Activated naive CD8-positive, alpha-beta T cell treated with anti-CD3 and anti-CD28 coated beads for 36 hours (primary cell): Measurements from ENCODE around the gene TUT1. TPM values are rescaled to one million over a fixed set of nuclear protein-coding genes. Genes with fewer than 3 reads are reported as not detected.
"Not testable (repeated sequence)": the region's sequence is repeated elsewhere in the genome, so short reads cannot be mapped to it uniquely, and the experiment has no call there.

Experiments used
- DNase-seq: peaks from one replicate; pipeline ENCODE4 v3.0.0; 2021
- H3K27ac Mint-ChIP-seq: one replicate; pipeline ENCODE4 v1.8.0; 2022; ENCODE audit warnings: mild to moderate bottlenecking, moderate library complexity, mixed read lengths
- H3K27me3 Mint-ChIP-seq: one replicate; pipeline ENCODE4 v1.8.0; 2022; ENCODE audit warnings: mild to moderate bottlenecking, mixed read lengths
- H3K36me3 Mint-ChIP-seq: one replicate; pipeline ENCODE4 v1.8.0; 2021; ENCODE audit warnings: mild to moderate bottlenecking, mixed read lengths
- H3K4me1 Mint-ChIP-seq: one replicate; pipeline ENCODE4 v1.8.0; 2021; ENCODE audit warnings: mixed read lengths
- H3K4me3 Mint-ChIP-seq: one replicate; pipeline ENCODE4 v1.8.0; 2022; ENCODE audit warnings: mild to moderate bottlenecking, moderate library complexity, mixed read lengths
- H3K9me3 Mint-ChIP-seq: one replicate; pipeline ENCODE4 v1.8.0; 2022; ENCODE audit warnings: mixed read lengths
- total RNA-seq, 2 experiments: library from RNA; stranded (reverse); gene quantifications; one replicate each; pipeline ENCODE4 v1.2.3, GENCODE V29; 2021

TUT1 gene
- total RNA-seq, 2 experiments from 2014 or later: 29.1 to 32.2 TPM

- peaks cover 48% of the 10 kb centered on the region for H3K36me3 Mint-ChIP-seq
- H3K4me1 Mint-ChIP-seq: peaks cover 33% of the 10 kb centered on the region
- no peak for DNase-seq
- no peaks in the 10 kb centered on the region for H3K9me3 Mint-ChIP-seq
- peak overlapping the region; percentile 99 for H3K27ac Mint-ChIP-seq
- peak overlapping the region; percentile 89 for H3K4me3 Mint-ChIP-seq
- H3K27me3 Mint-ChIP-seq: no peaks in the 10 kb centered on the region
Observed at GRCh38 chr11:62575156-62575555, 16.2 kb downstream of the TUT1 start.

DNA sequence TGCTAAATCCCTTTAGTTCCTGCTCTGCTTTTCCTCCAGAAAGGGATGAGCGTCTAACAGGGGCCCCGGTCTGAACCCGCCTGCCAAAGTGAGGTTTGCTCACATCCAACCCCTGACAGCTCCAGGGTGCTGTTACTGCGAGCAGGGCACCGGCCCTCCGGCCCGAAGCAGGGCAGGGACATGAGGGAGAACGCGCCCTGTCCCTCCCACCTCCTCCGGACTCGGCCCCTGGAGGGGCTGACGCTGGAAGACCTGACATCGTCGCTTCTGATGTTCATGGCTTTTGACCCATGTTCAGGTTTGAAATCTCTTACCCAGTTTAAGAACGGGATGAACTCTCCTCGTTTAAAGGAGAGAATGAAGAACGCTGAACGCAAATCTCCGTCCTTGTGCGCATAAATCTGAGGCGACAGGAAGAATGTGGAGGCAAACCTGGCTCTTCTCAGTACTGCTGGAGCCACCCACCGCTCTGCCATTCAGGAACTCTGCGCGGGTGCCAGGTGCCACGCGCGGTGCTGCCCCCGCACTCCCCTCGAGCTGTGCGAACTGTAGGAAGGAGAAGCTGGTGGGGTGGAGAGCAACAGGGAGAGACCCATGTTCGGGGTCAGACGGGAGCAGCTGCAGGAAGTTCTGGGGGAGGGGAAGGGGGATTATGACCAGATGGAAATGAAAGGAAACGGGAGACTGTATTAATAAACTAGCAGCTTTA, 16.8 kb downstream of the TUT1 start:
- peak; percentile 40 for DNase-seq
- peak overlapping the region; percentile 89 for H3K4me3 Mint-ChIP-seq
- no peaks in the 10 kb centered on the region for H3K9me3 Mint-ChIP-seq
- H3K27me3 Mint-ChIP-seq: no peaks in the 10 kb centered on the region
- peaks cover 37% of the 10 kb centered on the region for H3K4me1 Mint-ChIP-seq
- peaks cover 54% of the 10 kb centered on the region for H3K36me3 Mint-ChIP-seq
- peak overlapping the region; percentile 99 for H3K27ac Mint-ChIP-seq

DNA sequence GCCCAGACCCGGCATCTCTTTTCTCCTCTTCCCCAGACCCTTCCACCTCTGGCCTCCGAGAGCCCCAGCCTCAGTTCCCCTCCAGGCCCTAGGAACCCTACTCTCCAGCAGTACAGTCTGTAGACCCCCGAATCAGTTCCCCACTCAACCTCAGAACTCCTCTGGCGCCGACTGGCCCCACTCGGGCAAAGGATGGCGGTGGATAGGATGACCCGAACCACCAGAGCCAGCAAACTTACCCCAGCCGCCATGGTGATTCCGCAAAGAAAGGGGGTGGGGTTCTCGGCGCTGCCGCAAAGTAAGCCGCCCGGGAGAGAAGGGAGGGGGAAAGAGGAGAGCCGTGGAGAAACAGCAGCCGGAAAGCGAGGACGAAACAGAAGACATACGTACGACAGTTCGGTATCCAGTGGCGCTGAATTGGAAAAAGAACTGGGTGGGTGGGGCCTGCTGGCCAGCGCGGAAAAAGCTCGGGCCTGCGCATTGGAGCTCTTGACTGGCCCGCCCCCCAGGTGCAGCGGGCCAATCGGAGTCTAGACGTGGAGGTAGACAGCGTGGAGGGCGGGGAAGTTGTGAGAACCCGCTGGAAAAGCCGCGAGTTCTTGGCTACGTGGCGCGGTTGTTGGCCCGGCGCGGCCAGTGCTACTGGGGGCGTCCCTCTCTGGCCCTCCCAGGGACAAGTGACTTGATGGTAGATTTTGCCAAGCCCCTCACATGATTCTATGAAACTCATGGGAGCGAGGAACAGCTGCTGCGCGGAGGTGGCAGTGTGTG, 17.5 kb downstream of the TUT1 start, which contains the start of gene EEF1G:
TSS of gene EEF1G (minus strand) at position 300 of the 771 bp plus-strand sequence. CDS start at position 251, 49 bp downstream.
- Mint-ChIP-seq H3K27me3 (no peaks in the 10 kb centered on the region), H3K4me1 (peaks cover 39% of the 10 kb centered on the region), H3K36me3 (peaks cover 56% of the 10 kb centered on the region), H3K9me3 (no peaks in the 10 kb centered on the region), H3K27ac (peak within 1 kb of the TSS; percentile 99), H3K4me3 (peak within 1 kb of the TSS; percentile 89)
- peak; percentile 99 for DNase-seq

GRCh38 chr11:62573006-62573591, 18.2 kb downstream of the TUT1 start:
- Mint-ChIP-seq H3K9me3 (no peaks in the 10 kb centered on the region), H3K4me1 (peaks cover 43% of the 10 kb centered on the region), H3K27ac (peak overlapping the region; percentile 99), H3K4me3 (peak overlapping the region; percentile 89), H3K36me3 (peaks cover 59% of the 10 kb centered on the region), H3K27me3 (no peaks in the 10 kb centered on the region)
- DNase-seq: no peak

DNA sequence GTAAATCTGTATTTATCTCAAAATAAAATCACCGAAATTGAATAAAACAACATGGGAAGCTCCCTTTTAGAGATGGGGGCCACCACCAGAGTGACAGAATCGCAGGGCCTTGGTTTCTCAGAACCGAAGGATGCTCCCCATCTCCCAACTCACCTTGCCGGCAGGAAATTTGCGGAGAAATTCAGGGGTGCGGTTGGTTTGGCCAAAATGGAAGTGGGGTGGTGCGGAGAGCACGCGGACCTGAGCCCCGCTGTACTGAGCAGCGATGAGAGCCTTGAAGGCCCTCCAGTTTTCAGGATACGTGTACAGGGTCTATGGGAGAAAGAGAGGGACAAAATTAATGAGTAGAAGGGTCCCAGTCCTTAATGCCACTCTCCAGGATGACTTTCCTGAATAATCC, 18.9 kb downstream of the TUT1 start:
- Mint-ChIP-seq H3K4me1 (peaks cover 44% of the 10 kb centered on the region), H3K9me3 (no peaks in the 10 kb centered on the region), H3K27ac (peak overlapping the region; percentile 99), H3K36me3 (peaks cover 61% of the 10 kb centered on the region), H3K4me3 (peak overlapping the region; percentile 89), H3K27me3 (no peaks in the 10 kb centered on the region)
- DNase-seq: no peak

DNA sequence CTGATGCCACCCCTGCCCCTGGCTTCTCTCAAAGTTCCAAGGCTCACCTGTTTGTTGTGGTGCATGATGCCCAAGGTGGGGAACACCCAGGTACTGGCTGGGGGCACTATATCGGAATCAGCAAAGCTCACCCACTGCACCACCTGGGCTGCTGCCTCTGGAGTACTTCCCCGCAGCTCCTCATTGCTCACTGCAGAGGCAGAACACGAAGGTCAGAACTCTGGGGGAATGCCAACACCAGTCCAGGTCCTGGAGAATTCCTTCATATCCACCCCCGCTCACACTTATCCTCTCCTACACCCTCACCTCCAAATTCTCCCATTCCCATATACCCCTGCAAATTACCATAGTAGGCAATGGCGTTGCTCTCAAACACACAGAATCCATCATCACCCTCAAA, 19.8 kb downstream of the TUT1 start:
- H3K27me3 Mint-ChIP-seq, H3K9me3 Mint-ChIP-seq, DNase-seq: not testable (repeated sequence)
- H3K36me3 Mint-ChIP-seq: peaks cover 69% of the 10 kb centered on the region
- peaks cover 51% of the 10 kb centered on the region for H3K4me1 Mint-ChIP-seq
- peak overlapping the region; percentile 99 for H3K27ac Mint-ChIP-seq
- peak overlapping the region; percentile 89 for H3K4me3 Mint-ChIP-seq

GRCh38 chr11:62570903-62571302, 20.4 kb downstream of the TUT1 start:
- DNase-seq, H3K9me3 Mint-ChIP-seq, H3K27me3 Mint-ChIP-seq: not testable (repeated sequence)
- Mint-ChIP-seq H3K4me1 (peaks cover 55% of the 10 kb centered on the region), H3K27ac (peak overlapping the region; percentile 99), H3K36me3 (peaks cover 73% of the 10 kb centered on the region), H3K4me3 (peak overlapping the region; percentile 89)

DNA sequence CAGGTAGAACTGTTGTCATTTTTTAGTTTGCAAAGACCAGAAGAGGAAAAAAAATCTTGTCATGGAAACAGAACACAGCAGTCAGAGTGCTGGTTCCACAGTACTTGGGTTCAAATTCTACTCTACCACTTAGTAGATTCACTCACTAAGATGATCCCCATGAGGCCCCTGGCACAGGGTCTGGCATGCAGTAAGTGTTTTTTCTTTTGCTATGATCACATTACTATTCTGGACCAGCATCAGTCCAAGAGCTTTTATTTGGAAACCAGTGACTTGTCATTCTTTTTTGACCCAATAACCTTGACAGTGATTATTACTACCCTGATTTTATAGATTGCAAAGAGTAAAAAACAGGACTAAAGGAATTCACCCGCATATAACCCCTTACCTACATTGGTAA, 21.7 kb downstream of the TUT1 start:
- Mint-ChIP-seq H3K4me3 (no peak overlapping the region), H3K27me3 (no peaks in the 10 kb centered on the region), H3K36me3 (peaks cover 75% of the 10 kb centered on the region), H3K9me3 (no peaks in the 10 kb centered on the region), H3K27ac (peak overlapping the region; percentile 43), H3K4me1 (peaks cover 53% of the 10 kb centered on the region)
- DNase-seq: no peak

GRCh38 chr11:62567018-62567633, 24.2 kb downstream of the TUT1 start:
- Mint-ChIP-seq H3K4me3 (peak overlapping the region; percentile 18), H3K9me3 (no peaks in the 10 kb centered on the region), H3K27ac (peak overlapping the region; percentile 83), H3K4me1 (peaks cover 48% of the 10 kb centered on the region), H3K36me3 (peaks cover 54% of the 10 kb centered on the region), H3K27me3 (no peaks in the 10 kb centered on the region)
- DNase-seq: no peak

GRCh38 chr11:62566247-62566646, 25.1 kb downstream of the TUT1 start:
- DNase-seq: no peak
- H3K27ac Mint-ChIP-seq: peak overlapping the region; percentile 10
- H3K27me3 Mint-ChIP-seq: no peaks in the 10 kb centered on the region
- peaks cover 45% of the 10 kb centered on the region for H3K4me1 Mint-ChIP-seq
- no peak overlapping the region for H3K4me3 Mint-ChIP-seq
- H3K36me3 Mint-ChIP-seq: peaks cover 51% of the 10 kb centered on the region
- no peaks in the 10 kb centered on the region for H3K9me3 Mint-ChIP-seq

GRCh38 chr11:62565100-62565802, 26.1 kb downstream of the TUT1 start:
- Mint-ChIP-seq H3K36me3 (peaks cover 45% of the 10 kb centered on the region), H3K4me1 (peaks cover 46% of the 10 kb centered on the region), H3K27ac (peak overlapping the region; percentile 64)

DNA sequence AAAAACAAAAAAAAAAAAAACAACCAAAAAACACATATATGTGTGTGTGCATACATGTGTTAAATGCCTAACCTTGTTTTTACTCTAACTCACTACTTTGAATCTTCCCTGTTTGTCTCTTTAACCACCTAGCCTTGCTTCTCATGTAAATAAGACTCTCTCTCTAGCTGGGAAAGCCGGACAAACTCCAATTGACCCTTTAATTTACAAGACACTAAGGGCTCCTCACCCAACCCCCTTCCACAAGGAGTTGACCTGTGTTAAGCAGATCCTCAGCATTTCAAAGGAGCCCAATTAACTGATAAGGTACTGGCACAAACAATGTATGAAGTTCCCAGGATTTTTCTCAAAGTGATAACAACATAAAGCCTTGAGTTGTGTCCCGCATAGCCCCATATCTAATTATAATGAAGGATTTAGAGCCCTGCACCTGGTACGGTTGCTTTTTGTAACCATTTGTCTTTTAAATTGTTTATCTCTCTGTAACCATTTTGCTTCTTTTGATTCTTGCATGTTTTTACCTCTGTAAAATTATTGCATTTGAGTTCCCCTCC, 29.6 kb downstream of the TUT1 start:
- H3K4me3 Mint-ChIP-seq, DNase-seq, H3K9me3 Mint-ChIP-seq, H3K27me3 Mint-ChIP-seq: not testable (repeated sequence)
- H3K36me3 Mint-ChIP-seq: peaks cover 48% of the 10 kb centered on the region
- H3K27ac Mint-ChIP-seq: peak overlapping the region; percentile 50
- H3K4me1 Mint-ChIP-seq: peaks cover 53% of the 10 kb centered on the region

More at GRCh38 chr11:62565100-62565802, 26.1 kb downstream of the TUT1 start:
- Mint-ChIP-seq H3K9me3 (no peaks in the 10 kb centered on the region), H3K27me3 (no peaks in the 10 kb centered on the region), H3K4me3 (no peak overlapping the region)
- no peak for DNase-seq

DNA sequence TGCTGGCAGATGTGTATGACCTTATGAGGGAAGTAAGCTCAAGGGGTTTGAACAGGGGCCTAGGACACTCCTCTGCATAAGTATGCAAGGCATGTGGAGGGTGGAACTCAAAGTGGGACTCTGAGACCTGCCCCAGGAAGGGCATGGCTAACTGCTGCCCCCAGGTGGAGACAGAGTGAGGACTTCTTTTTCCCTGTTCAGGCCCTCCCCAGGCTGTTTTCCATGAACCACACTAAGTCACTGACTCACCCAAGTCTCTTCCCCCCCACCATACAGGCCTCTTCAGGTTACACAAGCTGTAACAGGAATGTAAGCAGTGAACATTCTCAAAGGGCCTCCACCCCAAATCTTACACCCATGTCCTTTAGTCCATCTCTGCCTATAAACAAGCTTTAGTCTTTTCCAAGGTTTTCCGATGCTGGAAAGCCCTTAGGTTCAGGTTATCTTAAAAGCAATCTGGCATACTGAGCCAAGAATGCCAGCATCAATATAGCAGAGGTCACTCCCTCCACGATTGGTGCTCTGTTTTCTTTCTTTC, 30.7 kb downstream of the TUT1 start:
- Mint-ChIP-seq H3K4me3 (no peak overlapping the region), H3K27me3 (no peaks in the 10 kb centered on the region), H3K4me1 (peaks cover 56% of the 10 kb centered on the region), H3K9me3 (no peaks in the 10 kb centered on the region), H3K36me3 (peaks cover 43% of the 10 kb centered on the region), H3K27ac (peak overlapping the region; percentile 66)
- peak; percentile 77 for DNase-seq

GRCh38 chr11:62559626-62560025, 31.7 kb downstream of the TUT1 start:
- not testable (repeated sequence) for H3K9me3 Mint-ChIP-seq, H3K27me3 Mint-ChIP-seq, DNase-seq
- Mint-ChIP-seq H3K27ac (peak overlapping the region; percentile 89), H3K4me3 (peak overlapping the region; percentile 34), H3K36me3 (peaks cover 47% of the 10 kb centered on the region), H3K4me1 (peaks cover 63% of the 10 kb centered on the region)
